ENCODE measurements around the gene VAC14.

GRCh38 chr16:70674221-70675014 lies 126.5 kb downstream of the VAC14 start:
- TF ChIP-seq POLR2A (IDR thresholded peaks at IDR 0.05; ENCODE audit: low read depth, low read length) (no peak), POLR2AphosphoS5 (IDR thresholded peaks at IDR 0.05; ENCODE audit: low read depth, low read length) (no peak)
